H1 (cell line): Measurements from ENCODE around the gene PLIN1. TPM values are rescaled to one million over a fixed set of nuclear protein-coding genes. Genes with fewer than 3 reads are reported as not detected.

Experiments
- CTCF ChIA-PET: fragments of 300-600 bp; sonication (Branson Sonifier 250); formaldehyde crosslinking; loops from one replicate; lab custom pipeline; 2021; ENCODE audit not compliant: partially characterized antibody; lab: Charles Lee
- POLR2A ChIA-PET: fragments of 300-600 bp; sonication (Branson Sonifier 250); formaldehyde crosslinking; loops from one replicate; lab custom pipeline; 2021; ENCODE audit warnings: inconsistent platforms; ENCODE audit not compliant: partially characterized antibody; lab: Charles Lee
- DNase-seq, 2 experiments: peaks; one replicate each; pipeline versions ENCODE4 v3.0.0 to v3.0.0-alpha.2; 2010 to 2022; ENCODE audit warnings: low spot score in 2 of 2, low read depth in 1 of 2, mixed read lengths in 1 of 2
- FAIRE-seq: peaks from 2 replicates; lab custom pipeline; 2011; peaks lifted over from hg19 to GRCh38; lab: Jason Lieb, UNC
- H2AFZ ChIP-seq: 2 replicates; pipeline ENCODE4 v1.8.1; 2012; ENCODE audit warnings: low read length, inconsistent platforms
- H2AK5ac ChIP-seq: 2 replicates; pipeline ENCODE4 v1.6.1; 2013; ENCODE audit warnings: low read depth, low read length
- H2BK120ac ChIP-seq: replicated peaks from 2 replicates; pipeline ENCODE3; 2013; ENCODE audit warnings: low read depth, low read length, inconsistent platforms
- H2BK12ac ChIP-seq: 2 replicates; pipeline ENCODE4 v1.6.1; 2013; ENCODE audit warnings: low read depth, low read length
- H2BK15ac ChIP-seq: 2 replicates; pipeline ENCODE4 v1.6.1; 2013; ENCODE audit warnings: low read length
- H2BK20ac ChIP-seq: 2 replicates; pipeline ENCODE4 v1.6.1; 2013; ENCODE audit warnings: low read length
- H2BK5ac ChIP-seq: 2 replicates; pipeline ENCODE4 v1.6.1; 2013; ENCODE audit warnings: low read depth, low read length
- H3K14ac ChIP-seq: 2 replicates; pipeline ENCODE4 v1.6.1; 2013; ENCODE audit warnings: inconsistent platforms; ENCODE audit not compliant: insufficient read length
- H3K18ac ChIP-seq: 2 replicates; pipeline ENCODE4 v1.6.1; 2013; ENCODE audit warnings: low read length; ENCODE audit errors: extremely low read depth
- H3K23ac ChIP-seq: 2 replicates; pipeline ENCODE4 v1.6.1; 2013; ENCODE audit warnings: inconsistent platforms; ENCODE audit not compliant: insufficient read length
- H3K23me2 ChIP-seq: 2 replicates; pipeline ENCODE4 v1.6.1; 2013; ENCODE audit warnings: low read depth, low read length
- H3K27ac ChIP-seq: 2 replicates; pipeline ENCODE4 v1.6.1; 2011; ENCODE audit warnings: low read depth, low read length, inconsistent platforms
- H3K27me3 ChIP-seq, 4 experiments: replicated peaks in 1 of 4; 1 replicate in 1 of 4; 2 replicates in 3 of 4; pipeline versions ENCODE4 v1.6.1 to v1.8.1; 2011 to 2013; ENCODE audit warnings: low read length in 3 of 4, mild to moderate bottlenecking in 3 of 4, inconsistent platforms in 2 of 4, mixed read lengths in 2 of 4, moderate library complexity in 1 of 4; ENCODE audit not compliant: control insufficient read depth in 3 of 4, insufficient read depth in 3 of 4; ENCODE audit errors: extremely low read depth in 1 of 4
- H3K36me3 ChIP-seq, 4 experiments: 2 replicates each; pipeline versions ENCODE4 v1.6.1 to v1.8.1; 2011 to 2013; ENCODE audit warnings: mild to moderate bottlenecking in 4 of 4, low read length in 3 of 4, moderate library complexity in 2 of 4, control low read depth in 1 of 4, inconsistent platforms in 1 of 4; ENCODE audit not compliant: insufficient read depth in 4 of 4, control insufficient read depth in 2 of 4
- H3K4ac ChIP-seq: replicated peaks from 2 replicates; pipeline ENCODE3; 2013; ENCODE audit warnings: low read length, low read depth, mixed read lengths, inconsistent platforms; ENCODE audit not compliant: insufficient read length
- H3K4me1 ChIP-seq, 4 experiments: replicated peaks in 1 of 4; 1 replicate in 1 of 4; 2 replicates in 3 of 4; pipeline versions ENCODE4 v1.6.1 to v1.8.1; 2011 to 2013; ENCODE audit warnings: low read length in 3 of 4, inconsistent platforms in 2 of 4, mixed read lengths in 1 of 4; ENCODE audit not compliant: insufficient read depth in 4 of 4, control insufficient read depth in 3 of 4
- H3K4me2 ChIP-seq, 2 experiments: 2 replicates each; pipeline versions ENCODE4 v1.6.1 to v1.8.1; 2011 to 2013; ENCODE audit warnings: low read depth in 2 of 2, low read length in 2 of 2, control low read depth in 1 of 2, inconsistent platforms in 1 of 2, mild to moderate bottlenecking in 1 of 2; ENCODE audit not compliant: insufficient read depth in 1 of 2
- H3K4me3 ChIP-seq, 4 experiments: fragments of 200-600, 300-600 bp in 1 of 4; sonication (generic), shearing (Covaris generic), sonication (Bioruptor Twin) in 1 of 4; 2 replicates each; pipeline versions ENCODE4 v1.5.1 to v1.8.1; 2011 to 2016; ENCODE audit warnings: low read length in 4 of 4, low read depth in 3 of 4, control low read depth in 2 of 4, inconsistent platforms in 2 of 4, mild to moderate bottlenecking in 2 of 4, mixed read lengths in 1 of 4, moderate library complexity in 1 of 4; ENCODE audit not compliant: insufficient read depth in 2 of 4; ENCODE audit errors: extremely low read depth in 1 of 4
- H3K56ac ChIP-seq: replicated peaks from 2 replicates; pipeline ENCODE3; 2013; ENCODE audit warnings: low read depth, mild to moderate bottlenecking, mixed read lengths, low read length, inconsistent platforms; ENCODE audit not compliant: insufficient read length
- H3K79me1 ChIP-seq: 2 replicates; pipeline ENCODE4 v1.6.1; 2013; ENCODE audit warnings: low read depth, low read length, control low read depth
- H3K79me2 ChIP-seq, 2 experiments: 2 replicates each; pipeline versions ENCODE4 v1.6.1 to v1.8.1; 2012 to 2013; ENCODE audit warnings: low read length in 2 of 2, mild to moderate bottlenecking in 2 of 2, inconsistent platforms in 1 of 2; ENCODE audit not compliant: insufficient read depth in 2 of 2, control insufficient read depth in 1 of 2
- H3K9ac ChIP-seq, 4 experiments: replicated peaks in 1 of 4; 1 replicate in 1 of 4; 2 replicates in 3 of 4; pipeline versions ENCODE4 v1.6.1 to v1.8.1; 2011 to 2013; ENCODE audit warnings: low read depth in 3 of 4, low read length in 3 of 4, control low read depth in 2 of 4, mild to moderate bottlenecking in 2 of 4, moderate library complexity in 2 of 4, inconsistent platforms in 1 of 4; ENCODE audit errors: extremely low read depth in 1 of 4
- H3K9me3 ChIP-seq, 2 experiments: 2 replicates each; pipeline versions ENCODE4 v1.6.1 to v1.8.1; 2012 to 2013; ENCODE audit warnings: mild to moderate bottlenecking in 2 of 2, moderate library complexity in 2 of 2, control low read depth in 1 of 2, inconsistent platforms in 1 of 2, low read depth in 1 of 2, low read length in 1 of 2, mixed read lengths in 1 of 2; ENCODE audit not compliant: insufficient read depth in 2 of 2
- H4K20me1 ChIP-seq, 2 experiments: replicated peaks in 1 of 2; 2 replicates each; pipeline versions ENCODE3 to v1.8.1; 2011 to 2013; ENCODE audit warnings: inconsistent platforms in 2 of 2, low read length in 2 of 2, mild to moderate bottlenecking in 1 of 2; ENCODE audit not compliant: insufficient read depth in 2 of 2, control insufficient read depth in 1 of 2
- H4K5ac ChIP-seq: 2 replicates; pipeline ENCODE4 v1.6.1; 2013; ENCODE audit warnings: low read length, low read depth, mixed read lengths, inconsistent platforms; ENCODE audit not compliant: insufficient read length
- H4K8ac ChIP-seq: 2 replicates; pipeline ENCODE4 v1.8.0; 2013; ENCODE audit warnings: mild to moderate bottlenecking, moderate library complexity, low read length, inconsistent platforms; ENCODE audit not compliant: insufficient read depth; ENCODE audit errors: extremely low read depth
- H4K91ac ChIP-seq: replicated peaks from 2 replicates; pipeline ENCODE3; 2013; ENCODE audit warnings: low read length, mixed read lengths, inconsistent platforms; ENCODE audit not compliant: insufficient read length
- BACH1 ChIP-seq: IDR thresholded peaks from 2 replicates; pipeline ENCODE4 v1.6.1; 2012; ENCODE audit warnings: low read length, improper control_type of control experiment
- CHD1 ChIP-seq: IDR thresholded peaks from 2 replicates; pipeline ENCODE4 v1.6.1; 2012; ENCODE audit warnings: low read depth, low read length, improper control_type of control experiment
- CTBP2 ChIP-seq: IDR thresholded peaks from 2 replicates; pipeline ENCODE4 v1.7.0; 2011; ENCODE audit warnings: borderline replicate concordance, mild to moderate bottlenecking, moderate library complexity, mixed read lengths, low read length; ENCODE audit not compliant: insufficient read depth, insufficient read length
- EP300 ChIP-seq, 2 experiments: IDR thresholded peaks; 1 replicate in 1 of 2; 2 replicates in 1 of 2; pipeline ENCODE4 v1.6.1; 2011 to 2012; ENCODE audit warnings: low read depth in 2 of 2, low read length in 2 of 2, mild to moderate bottlenecking in 2 of 2, borderline replicate concordance in 1 of 2, inconsistent platforms in 1 of 2, moderate library complexity in 1 of 2
- FOSL1 ChIP-seq: IDR thresholded peaks from 2 replicates; pipeline ENCODE4 v1.6.1; 2011; ENCODE audit warnings: mild to moderate bottlenecking, low read depth, low read length, moderate library complexity; ENCODE audit not compliant: insufficient read depth
- GTF2F1 ChIP-seq: IDR thresholded peaks from 2 replicates; pipeline ENCODE4 v1.6.1; 2012; ENCODE audit warnings: low read depth, low read length, improper control_type of control experiment, borderline replicate concordance
- HDAC2 ChIP-seq, 2 experiments: fragments of 300-600 bp in 1 of 2; sonication (generic) in 1 of 2; IDR thresholded peaks; 2 replicates each; pipeline ENCODE4 v1.6.1; 2011 to 2012; ENCODE audit warnings: low read depth in 2 of 2, low read length in 2 of 2, mild to moderate bottlenecking in 2 of 2, moderate library complexity in 2 of 2, borderline replicate concordance in 1 of 2, inconsistent platforms in 1 of 2
- JUN ChIP-seq: IDR thresholded peaks from 2 replicates; pipeline ENCODE4 v1.6.1; 2011; ENCODE audit warnings: low read depth, mild to moderate bottlenecking, improper control_type of control experiment, low read length
- KDM4A ChIP-seq: IDR thresholded peaks from one replicate; pipeline ENCODE4 v1.7.1; 2012; ENCODE audit warnings: low read depth, mild to moderate bottlenecking, moderate library complexity, low read length, inconsistent platforms; ENCODE audit not compliant: severe bottlenecking
- KDM5A ChIP-seq: fragments of 200-600 bp; IDR thresholded peaks from 2 replicates; pipeline ENCODE4 v1.7.1; 2012; ENCODE audit warnings: mild to moderate bottlenecking, low read length, inconsistent platforms, mixed read lengths
- POU5F1 ChIP-seq: IDR thresholded peaks from 2 replicates; pipeline ENCODE4 v1.6.1; 2011; ENCODE audit warnings: low read depth, mild to moderate bottlenecking, low read length, moderate library complexity
- SAP30 ChIP-seq: fragments of 300-600 bp; sonication (generic); IDR thresholded peaks from 2 replicates; pipeline ENCODE4 v1.7.1; 2012; ENCODE audit warnings: low read length, moderate library complexity, mild to moderate bottlenecking, inconsistent platforms; ENCODE audit not compliant: insufficient read depth, insufficient replicate concordance
- SUZ12 ChIP-seq: fragments of 200-600 bp; sonication (generic); IDR thresholded peaks from 2 replicates; pipeline ENCODE4 v1.6.1; 2012; ENCODE audit warnings: mild to moderate bottlenecking, inconsistent platforms, low read length, moderate library complexity, mixed read lengths
- YY1 ChIP-seq: IDR thresholded peaks from 2 replicates; pipeline ENCODE4 v1.6.1; 2011; ENCODE audit warnings: low read depth, mild to moderate bottlenecking, low read length
- WGBS, 2 experiments: shearing (Covaris generic) in 1 of 2; methylation state at CpG; one replicate each; pipeline versions ENCODE4 v1.1.6 to v1.1.7; 2013 to 2015; ENCODE audit warnings: low lambda C conversion rate in 2 of 2, mixed read lengths in 2 of 2, inconsistent platforms in 1 of 2, low coverage in 1 of 2, missing lambda C conversion rate in 1 of 2; ENCODE audit not compliant: insufficient replicate concordance in 2 of 2, insufficient coverage in 1 of 2, insufficient read length in 1 of 2; ENCODE audit errors: extremely low coverage in 1 of 2, missing lambda C conversion rate in 1 of 2; 5-methylcytosine and 5-hydroxymethylcytosine counted together
- polyA plus RNA-seq, 7 experiments: library from polyadenylated mRNA; depleted of rRNA in 3 of 7; stranded (reverse) in 5 of 7; unstranded in 2 of 7; fragments of >200 nt in 5 of 7; fragments of 200-250 nt in 2 of 7; gene quantifications; 1 replicate in 5 of 7; 2 replicates in 1 of 7; 4 replicates in 1 of 7; pipeline versions ENCODE4 v1.2.1 to v1.2.3, GENCODE V29; 2011 to 2013; ENCODE audit warnings: missing spikeins in 2 of 7, mixed read lengths in 2 of 7
- total RNA-seq: library from RNA; stranded (reverse); fragmentation: NEBNext Ultra II Directional; extraction: Animal tissue kit (Norgen Biotek cat#: 25700); gene quantifications from 2 replicates; pipeline ENCODE4 v1.2.1, GENCODE V29; 2021

Gene PLIN1
- total and polyA plus RNA-seq, 2 of the 8 experiments (the other 6 are each of a cell fraction or from before 2014, with no cell fraction given): 0.33 TPM; not detected in 1

DNA sequence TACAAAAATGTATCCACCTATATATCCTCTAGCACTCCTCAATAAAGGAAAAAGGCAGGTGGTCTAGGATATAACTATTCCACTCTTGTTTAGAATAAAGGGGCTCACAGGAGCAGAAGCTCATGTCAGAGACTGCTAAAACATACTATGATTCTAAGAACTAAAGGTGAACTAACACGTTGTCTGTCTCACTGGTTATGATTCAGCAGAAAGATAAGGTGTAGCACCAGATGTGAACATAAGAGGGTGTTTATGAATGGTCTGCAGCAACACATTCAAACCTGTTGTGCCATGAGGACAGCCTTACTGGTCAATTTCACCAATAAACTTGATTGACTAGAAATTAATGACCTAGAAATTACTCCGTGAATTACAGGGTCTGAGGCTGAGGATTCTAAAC, 6.8 kb upstream of the PLIN1 start:
- no peak overlapping the region for H2BK15ac ChIP-seq
- no peaks in the 10 kb centered on the region for H3K4me1 ChIP-seq
- no peak overlapping the region for H2AK5ac ChIP-seq
- no peak overlapping the region for H3K4me2 ChIP-seq
- no peak overlapping the region for H3K4me3 ChIP-seq
- peaks cover 9% of the 10 kb centered on the region; the same call in 1 of the 2 replicates for H3K23me2 ChIP-seq
- H3K27ac ChIP-seq: no peak overlapping the region
- no peak overlapping the region for H2BK20ac ChIP-seq
- no peak overlapping the region for H4K5ac ChIP-seq
- no peak overlapping the region for H2AFZ ChIP-seq
- no peaks in the 10 kb centered on the region for H3K79me2 ChIP-seq
- no peak overlapping the region for H3K18ac ChIP-seq
- no peaks in the 10 kb centered on the region for H3K79me1 ChIP-seq
- ChIA-PET CTCF (interaction anchor here (2.1 kb wide), 1 partner anchor 14 kb away, joined by 7 read pairs; no protein-coding TSS in a partner anchor), POLR2A (no interaction called here)
- FAIRE-seq (no peak), DNase-seq (no peak)
- H3K4ac ChIP-seq: no peak overlapping the region
- no peaks in the 10 kb centered on the region for H4K20me1 ChIP-seq
- H3K36me3 ChIP-seq: no peaks in the 10 kb centered on the region
- no peak overlapping the region for H3K14ac ChIP-seq
- 84% methylated on average over 2 of the region's 2 CpGs; no CpG with 5 or more reads in 1 of the 2 experiments for WGBS, 2 experiments
- no peak overlapping the region for H2BK120ac ChIP-seq
- H4K91ac ChIP-seq: no peak overlapping the region
- no peak overlapping the region for H3K56ac ChIP-seq
- no peak overlapping the region for H2BK5ac ChIP-seq
- peaks cover 0 to 3% (median 0%) of the 10 kb centered on the region in 4 experiments; a peak in 3 of 7 replicates for H3K27me3 ChIP-seq
- H4K8ac ChIP-seq: no peak overlapping the region
- H3K9me3 ChIP-seq: no peaks in the 10 kb centered on the region
- H2BK12ac ChIP-seq: no peak overlapping the region
- no peak overlapping the region for H3K23ac ChIP-seq
- H3K9ac ChIP-seq: peak overlapping the region in 1 of 4 experiments; percentile 49; a peak in 1 of 7 replicates
- TF ChIP-seq SUZ12: no peak
- no peak for TF ChIP-seq SAP30
- no peak for TF ChIP-seq FOSL1
- TF ChIP-seq YY1: no peak
- TF ChIP-seq KDM5A: no peak
- TF ChIP-seq EP300 (IDR thresholded peaks at IDR 0.05; ENCODE audit: borderline replicate concordance in 1 of 2, low read depth in 2 of 2, low read length in 2 of 2): no peak
- TF ChIP-seq CTBP2: no peak
- no peak for TF ChIP-seq JUN
- no peak for TF ChIP-seq POU5F1
- TF ChIP-seq BACH1: no peak
- no peak for TF ChIP-seq GTF2F1
- no peak for TF ChIP-seq KDM4A
- TF ChIP-seq HDAC2 (IDR thresholded peaks at IDR 0.05; ENCODE audit: borderline replicate concordance in 1 of 2, low read depth in 2 of 2, low read length in 2 of 2): no peak
- no peak for TF ChIP-seq CHD1
